Fibroblast of skin of abdomen (primary cell): ENCODE measurements around the gene NPW. TPM values are rescaled to one million over a fixed set of nuclear protein-coding genes. Genes with fewer than 3 reads are reported as not detected.

Source experiments
- DNase-seq: peaks from one replicate; pipeline ENCODE4 v3.0.0-alpha.2; 2013
- polyA plus RNA-seq, 2 experiments: library from polyadenylated mRNA; unstranded; fragments of 120-200 nt; gene quantifications; one replicate each; pipeline ENCODE4 v1.2.1, GENCODE V29; 2013; ENCODE audit not compliant: insufficient read length in 2 of 2

NPW gene
- polyA plus RNA-seq (2013, experiment 1 of 2; ENCODE audit: insufficient read length): 2.2 TPM
- 3.6 TPM for polyA plus RNA-seq (2013, experiment 2 of 2; ENCODE audit: insufficient read length)

GRCh38 chr16:2019518-2019920 is at the start of gene NPW:
Gene NPW, plus strand, starts transcription at chr16:2019785.
- DNase-seq: no peak

- DNase-seq: peak; percentile 96
These were observed 47.6 kb upstream of the NPW start, which contains the start of gene TBL3 for GRCh38 chr16:1971796-1972489. Gene TBL3, plus strand, starts transcription at chr16:1972053. Its CDS starts 112 bp downstream, at chr16:1972165.

- no peak for DNase-seq
These were observed 47.1 kb upstream of the NPW start for GRCh38 chr16:1972490-1972877.

- no peak for DNase-seq
These were observed 46.0 kb upstream of the NPW start for GRCh38 chr16:1973461-1974156.

- no peak for DNase-seq
These were observed 45.2 kb upstream of the NPW start for GRCh38 chr16:1974157-1975070.

- DNase-seq: no peak
These were observed 44.0 kb upstream of the NPW start for GRCh38 chr16:1975432-1976215.

- DNase-seq: no peak
These were observed 43.4 kb upstream of the NPW start for GRCh38 chr16:1976216-1976520.

- no peak for DNase-seq
These were observed 42.4 kb upstream of the NPW start for GRCh38 chr16:1976951-1977874.

- DNase-seq: no peak
These were observed 41.7 kb upstream of the NPW start for GRCh38 chr16:1977875-1978268.

- no peak for DNase-seq
These were observed 41.0 kb upstream of the NPW start for GRCh38 chr16:1978476-1979120.

GRCh38 chr16:1979271-1980029 is 40.1 kb upstream of the NPW start:
- DNase-seq: no peak

- DNase-seq: no peak
These were observed 39.4 kb upstream of the NPW start for GRCh38 chr16:1980030-1980769.

GRCh38 chr16:1980770-1981087 is 38.9 kb upstream of the NPW start:
- DNase-seq: no peak

- DNase-seq: no peak
These were observed 38.2 kb upstream of the NPW start, which contains the start of gene NOXO1 for GRCh38 chr16:1981398-1981836. Gene NOXO1, minus strand, starts transcription at chr16:1981469. Its CDS starts 290 bp downstream, at chr16:1981179.

GRCh38 chr16:1982013-1982433 is 37.6 kb upstream of the NPW start:
- DNase-seq: no peak

GRCh38 chr16:1982991-1983543 is 36.5 kb upstream of the NPW start:
- no peak for DNase-seq

- DNase-seq: peak; percentile 91
These were observed 35.8 kb upstream of the NPW start, which contains the start of gene GFER for GRCh38 chr16:1983544-1984346. Gene GFER, plus strand, starts transcription at chr16:1984193. Its CDS starts 26 bp downstream, at chr16:1984219.
